Loucy (cell line): ENCODE results near the gene CFAP54.

ENCODE experiments used
- H2AFZ ChIP-seq: fragments of 200-600 bp; sonication (generic); 2 replicates; pipeline ENCODE4 v1.6.0; 2016; ENCODE audit warnings: antibody characterized with exemption, mild to moderate bottlenecking, low read length, moderate library complexity
- H3F3A ChIP-seq: fragments of 200-600 bp; 2 replicates; pipeline ENCODE4 v1.6.0; 2016; ENCODE audit warnings: antibody characterized with exemption, low read depth, mild to moderate bottlenecking
- H3K27me3 ChIP-seq: fragments of 200-600 bp; sonication (generic); 2 replicates; pipeline ENCODE4 v1.6.1; 2014; ENCODE audit warnings: low read length, mild to moderate bottlenecking; ENCODE audit not compliant: insufficient read depth, poor library complexity, severe bottlenecking
- H3K36me3 ChIP-seq: fragments of 200-600 bp; sonication (generic); 2 replicates; pipeline ENCODE4 v1.6.1; 2016; ENCODE audit warnings: low read length; ENCODE audit not compliant: insufficient read depth
- H3K4me1 ChIP-seq: fragments of 200-600 bp; sonication (generic); 2 replicates; pipeline ENCODE4 v1.5.1; 2014; ENCODE audit warnings: low read length, mild to moderate bottlenecking; ENCODE audit not compliant: insufficient read depth, poor library complexity, severe bottlenecking
- H3K4me2 ChIP-seq: fragments of 200-600 bp; sonication (generic); 2 replicates; pipeline ENCODE4 v1.6.0; 2014; ENCODE audit warnings: antibody characterized with exemption, low read length, low read depth, mild to moderate bottlenecking; ENCODE audit not compliant: poor library complexity, severe bottlenecking
- H3K4me3 ChIP-seq: fragments of 200-600 bp; sonication (generic); 2 replicates; pipeline ENCODE4 v1.5.1; 2014; ENCODE audit warnings: low read length, mild to moderate bottlenecking, mixed read lengths; ENCODE audit not compliant: poor library complexity, severe bottlenecking
- H3K79me2 ChIP-seq: fragments of 200-600 bp; sonication (generic); 2 replicates; pipeline ENCODE4 v1.6.1; 2014; ENCODE audit warnings: low read length; ENCODE audit not compliant: insufficient read depth
- H3K9ac ChIP-seq: fragments of 200-600 bp; sonication (generic); 2 replicates; pipeline ENCODE4 v1.6.0; 2014; ENCODE audit warnings: mild to moderate bottlenecking, low read depth, low read length, moderate library complexity; ENCODE audit not compliant: poor library complexity, severe bottlenecking
- H3K9me2 ChIP-seq: fragments of 200-600 bp; sonication (generic); replicated peaks from 2 replicates; pipeline ENCODE4 v1.6.1; 2016; ENCODE audit warnings: low read depth, low read length, mixed read lengths
- H3K9me3 ChIP-seq: fragments of 200-600 bp; sonication (generic); 2 replicates; pipeline ENCODE4 v1.6.1; 2014; ENCODE audit warnings: mild to moderate bottlenecking, antibody characterized with exemption, low read length, low read depth; ENCODE audit not compliant: insufficient read depth
- H4K20me1 ChIP-seq: fragments of 200-600 bp; sonication (generic); 2 replicates; pipeline ENCODE4 v1.6.0; 2014; ENCODE audit warnings: antibody characterized with exemption, low read length, mild to moderate bottlenecking; ENCODE audit not compliant: insufficient read depth, poor library complexity, severe bottlenecking
- CTCF ChIP-seq: fragments of 200-600 bp; sonication (generic); conservative IDR thresholded peaks from 2 replicates; pipeline ENCODE4 v1.5.1; 2014; ENCODE audit warnings: mild to moderate bottlenecking, antibody characterized with exemption, low read length
- EZH2phosphoT487 ChIP-seq: fragments of 200-600 bp; IDR thresholded peaks from 2 replicates; pipeline ENCODE4 v1.6.1; 2018; ENCODE audit warnings: antibody characterized with exemption, mild to moderate bottlenecking, moderate library complexity, borderline replicate concordance

CFAP54 gene

GRCh38 chr12:96652870-96653269, 163.5 kb downstream of the CFAP54 start:
- H3K4me3 ChIP-seq = no peak overlapping the region
- no peak overlapping the region for H3K4me2 ChIP-seq
- no peaks in the 10 kb centered on the region for H3K27me3 ChIP-seq
- H3F3A ChIP-seq = no peaks in the 10 kb centered on the region
- H3K9me3 ChIP-seq = no peaks in the 10 kb centered on the region
- no peaks in the 10 kb centered on the region for H3K36me3 ChIP-seq
- H3K4me1 ChIP-seq = no peaks in the 10 kb centered on the region
- no peak overlapping the region for H3K9ac ChIP-seq
- no peak overlapping the region for H2AFZ ChIP-seq
- no peak for TF ChIP-seq CTCF
- no peak for TF ChIP-seq EZH2phosphoT487
- H3K79me2 ChIP-seq = no peaks in the 10 kb centered on the region
- H3K9me2 ChIP-seq = no peaks in the 10 kb centered on the region
- H4K20me1 ChIP-seq = no peaks in the 10 kb centered on the region

GRCh38 chr12:96658075-96658474, 168.7 kb downstream of the CFAP54 start:
- no peaks in the 10 kb centered on the region for H3K36me3 ChIP-seq
- no peaks in the 10 kb centered on the region for H3K9me2 ChIP-seq
- no peaks in the 10 kb centered on the region for H3K27me3 ChIP-seq
- H4K20me1 ChIP-seq = no peaks in the 10 kb centered on the region
- peak; percentile 26; the same call in 1 of the 2 replicates for TF ChIP-seq CTCF
- TF ChIP-seq EZH2phosphoT487 = no peak
- H3K79me2 ChIP-seq = no peaks in the 10 kb centered on the region
- no peak overlapping the region for H3K4me3 ChIP-seq
- H2AFZ ChIP-seq = no peak overlapping the region
- no peaks in the 10 kb centered on the region for H3F3A ChIP-seq
- H3K9ac ChIP-seq = no peak overlapping the region
- no peak overlapping the region for H3K4me2 ChIP-seq
- H3K9me3 ChIP-seq = no peaks in the 10 kb centered on the region
- H3K4me1 ChIP-seq = no peaks in the 10 kb centered on the region

- Histone ChIP-seq H3K79me2 (no peaks in the 10 kb centered on the region), H3K4me1 (no peaks in the 10 kb centered on the region), H3K9ac (no peak overlapping the region), H3K36me3 (no peaks in the 10 kb centered on the region), H3K27me3 (no peaks in the 10 kb centered on the region), H3K4me2 (no peak overlapping the region), H3F3A (no peaks in the 10 kb centered on the region), H4K20me1 (no peaks in the 10 kb centered on the region), H3K9me3 (peaks cover 4% of the 10 kb centered on the region; the same call in 1 of the 2 replicates), H3K9me2 (no peaks in the 10 kb centered on the region), H2AFZ (no peak overlapping the region), H3K4me3 (no peak overlapping the region)
- no peak for TF ChIP-seq CTCF
- no peak for TF ChIP-seq EZH2phosphoT487
Observed at GRCh38 chr12:96669786-96670185, 180.4 kb downstream of the CFAP54 start.
